ENCODE data around the gene SLC12A7. TPM values are rescaled to one million over a fixed set of nuclear protein-coding genes. Genes with fewer than 3 reads are reported as not detected.

The SLC12A7 gene
- total and polyA plus RNA-seq, 2 of the 13 experiments (the other 11 are each of a cell fraction or from before 2014, with no cell fraction given): 14.0 to 18.5 TPM

- TF ChIP-seq, protein P1, sequence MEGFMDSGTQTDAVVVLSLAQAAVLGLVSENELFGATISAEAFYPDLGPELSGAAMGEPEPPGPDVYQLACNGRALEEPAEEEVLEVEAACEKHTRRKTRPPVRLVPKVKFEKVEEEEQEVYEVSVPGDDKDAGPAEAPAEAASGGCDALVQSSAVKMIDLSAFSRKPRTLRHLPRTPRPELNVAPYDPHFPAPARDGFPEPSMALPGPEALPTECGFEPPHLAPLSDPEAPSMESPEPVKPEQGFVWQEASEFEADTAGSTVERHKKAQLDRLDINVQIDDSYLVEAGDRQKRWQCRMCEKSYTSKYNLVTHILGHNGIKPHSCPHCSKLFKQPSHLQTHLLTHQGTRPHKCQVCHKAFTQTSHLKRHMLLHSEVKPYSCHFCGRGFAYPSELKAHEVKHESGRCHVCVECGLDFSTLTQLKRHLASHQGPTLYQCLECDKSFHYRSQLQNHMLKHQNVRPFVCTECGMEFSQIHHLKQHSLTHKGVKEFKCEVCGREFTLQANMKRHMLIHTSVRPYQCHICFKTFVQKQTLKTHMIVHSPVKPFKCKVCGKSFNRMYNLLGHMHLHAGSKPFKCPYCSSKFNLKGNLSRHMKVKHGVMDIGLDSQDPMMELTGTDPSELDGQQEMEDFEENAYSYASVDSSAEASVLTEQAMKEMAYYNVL (CRISPR knock-in tag; IDR thresholded peaks at IDR 0.05; ENCODE audit: borderline replicate concordance): no peak
- no peak for TF ChIP-seq ZNF17 (CRISPR knock-in tag; IDR thresholded peaks at IDR 0.05)
- peak; percentile 86; the same call in 1 of the 2 replicates for TF ChIP-seq EZH2 (conservative IDR thresholded peaks at IDR 0.05; ENCODE audit: low read depth, low read length)
These were observed 107.2 kb downstream of the SLC12A7 start (continued) for GRCh38 chr5:1004461-1005248.

DNA sequence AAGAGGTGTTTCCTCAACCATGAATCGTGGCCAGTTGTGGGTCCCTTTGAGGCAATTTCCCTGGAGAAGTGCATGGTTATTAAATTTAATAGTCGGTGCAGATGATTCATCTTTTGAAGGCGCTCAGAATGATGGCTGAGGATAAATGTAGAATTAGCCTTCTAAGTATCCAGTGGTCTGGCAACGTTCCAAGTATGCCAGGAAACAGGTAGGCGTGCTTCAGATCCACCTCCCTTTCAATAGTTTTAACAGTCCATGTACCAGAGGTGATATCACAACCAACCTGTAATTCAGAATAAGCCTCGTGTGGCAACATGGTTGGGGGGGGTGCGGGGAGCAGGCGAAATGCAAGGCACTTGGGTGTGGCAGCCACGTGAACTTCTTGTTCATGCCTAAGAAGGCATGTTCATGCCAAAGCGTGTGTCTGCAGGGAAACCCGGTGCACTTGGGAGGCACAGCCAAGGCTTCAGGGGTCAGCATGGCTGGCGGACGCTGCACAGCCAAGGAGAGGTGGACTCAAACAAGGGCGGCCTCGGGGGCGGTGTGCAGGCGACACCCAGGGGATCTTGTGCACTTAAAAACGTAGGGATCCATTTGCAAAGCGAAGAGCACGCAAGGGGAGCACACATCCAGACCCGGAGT is 108.4 kb downstream of the SLC12A7 start:
- Histone ChIP-seq H3K79me2 (ENCODE audit: insufficient read depth, low read length) (no peaks in the 10 kb centered on the region), H3K9me3 (ENCODE audit: low read length) (no peaks in the 10 kb centered on the region), H3K4me2 (ENCODE audit: low read depth, low read length) (0 out of 2 replicates have a peak overlapping the region, but pooled peaks have one; percentile 67), H3K27ac (ENCODE audit: extremely low read length, insufficient read depth, low read length) (no peak overlapping the region), H3K4me1 (ENCODE audit: insufficient read depth, low read length) (peaks cover 38% of the 10 kb centered on the region; the same call in 1 of the 2 replicates), H2AFZ (ENCODE audit: low read length) (no peak overlapping the region), H3K4me3 (replicated peaks in 1 of 3; ENCODE audit: insufficient read depth in 1 of 3, low read depth in 2 of 3, low read length in 3 of 3) (no peak overlapping the region), H3K27me3 (ENCODE audit: control insufficient read depth in 1 of 2, insufficient read depth in 2 of 2, low read length in 2 of 2) (peaks cover 9 to 83% of the 10 kb centered on the region in 2 experiments), H3K36me3 (replicated peaks in 1 of 2; ENCODE audit: control insufficient read depth in 1 of 2, insufficient read depth in 2 of 2, low read length in 2 of 2) (no peaks in the 10 kb centered on the region), H4K20me1 (ENCODE audit: insufficient read depth, low read length) (0 out of 2 replicates have a peak, but pooled peaks cover 3% of the 10 kb centered on the region), H3K9ac (ENCODE audit: insufficient read depth, low read depth, low read length) (no peak overlapping the region)
- no TSS peak for BruUV-seq (replicated peaks)
- ChIA-PET CTCF (ENCODE audit: low intra/inter-chr PET ratio, low total read pairs) (no interaction called here), POLR2A (no interaction called here)
- DNase-seq (ENCODE audit: low spot score) (no peak), FAIRE-seq (no peak), ATAC-seq (no peak)
- in situ Hi-C loops (cut with HindIII; ENCODE audit: extremely low pct_ligation_motif_present, low pct_unique_long_range_greater_than_20kb): no loop called here
- WGBS (ENCODE audit: low lambda C conversion rate): 38% methylated on average over 19 of the region's 21 CpGs
- intact Hi-C loops (cut with micrococcal nuclease; ENCODE audit: unreplicated experiment): loop anchor here (5.0 kb wide), 1 partner anchor 164 kb away; no protein-coding TSS in a partner anchor
- TF ChIP-seq ZNF547 (CRISPR knock-in tag; IDR thresholded peaks at IDR 0.05): no peak
- no peak for TF ChIP-seq NR0B2 (CRISPR knock-in tag; IDR thresholded peaks at IDR 0.05)
- TF ChIP-seq TEAD3 (CRISPR knock-in tag; optimal IDR thresholded peaks at IDR 0.05; ENCODE audit: borderline replicate concordance): no peak
- no peak for TF ChIP-seq FLYWCH1 (CRISPR knock-in tag; IDR thresholded peaks at IDR 0.05)
- TF ChIP-seq ZNF484 (CRISPR knock-in tag; IDR thresholded peaks at IDR 0.05; ENCODE audit: borderline replicate concordance, low read depth): no peak
- TF ChIP-seq, protein P2, sequence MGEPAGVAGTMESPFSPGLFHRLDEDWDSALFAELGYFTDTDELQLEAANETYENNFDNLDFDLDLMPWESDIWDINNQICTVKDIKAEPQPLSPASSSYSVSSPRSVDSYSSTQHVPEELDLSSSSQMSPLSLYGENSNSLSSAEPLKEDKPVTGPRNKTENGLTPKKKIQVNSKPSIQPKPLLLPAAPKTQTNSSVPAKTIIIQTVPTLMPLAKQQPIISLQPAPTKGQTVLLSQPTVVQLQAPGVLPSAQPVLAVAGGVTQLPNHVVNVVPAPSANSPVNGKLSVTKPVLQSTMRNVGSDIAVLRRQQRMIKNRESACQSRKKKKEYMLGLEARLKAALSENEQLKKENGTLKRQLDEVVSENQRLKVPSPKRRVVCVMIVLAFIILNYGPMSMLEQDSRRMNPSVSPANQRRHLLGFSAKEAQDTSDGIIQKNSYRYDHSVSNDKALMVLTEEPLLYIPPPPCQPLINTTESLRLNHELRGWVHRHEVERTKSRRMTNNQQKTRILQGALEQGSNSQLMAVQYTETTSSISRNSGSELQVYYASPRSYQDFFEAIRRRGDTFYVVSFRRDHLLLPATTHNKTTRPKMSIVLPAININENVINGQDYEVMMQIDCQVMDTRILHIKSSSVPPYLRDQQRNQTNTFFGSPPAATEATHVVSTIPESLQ (CRISPR knock-in tag; conservative IDR thresholded peaks at IDR 0.05): no peak
- TF ChIP-seq, protein P3, sequence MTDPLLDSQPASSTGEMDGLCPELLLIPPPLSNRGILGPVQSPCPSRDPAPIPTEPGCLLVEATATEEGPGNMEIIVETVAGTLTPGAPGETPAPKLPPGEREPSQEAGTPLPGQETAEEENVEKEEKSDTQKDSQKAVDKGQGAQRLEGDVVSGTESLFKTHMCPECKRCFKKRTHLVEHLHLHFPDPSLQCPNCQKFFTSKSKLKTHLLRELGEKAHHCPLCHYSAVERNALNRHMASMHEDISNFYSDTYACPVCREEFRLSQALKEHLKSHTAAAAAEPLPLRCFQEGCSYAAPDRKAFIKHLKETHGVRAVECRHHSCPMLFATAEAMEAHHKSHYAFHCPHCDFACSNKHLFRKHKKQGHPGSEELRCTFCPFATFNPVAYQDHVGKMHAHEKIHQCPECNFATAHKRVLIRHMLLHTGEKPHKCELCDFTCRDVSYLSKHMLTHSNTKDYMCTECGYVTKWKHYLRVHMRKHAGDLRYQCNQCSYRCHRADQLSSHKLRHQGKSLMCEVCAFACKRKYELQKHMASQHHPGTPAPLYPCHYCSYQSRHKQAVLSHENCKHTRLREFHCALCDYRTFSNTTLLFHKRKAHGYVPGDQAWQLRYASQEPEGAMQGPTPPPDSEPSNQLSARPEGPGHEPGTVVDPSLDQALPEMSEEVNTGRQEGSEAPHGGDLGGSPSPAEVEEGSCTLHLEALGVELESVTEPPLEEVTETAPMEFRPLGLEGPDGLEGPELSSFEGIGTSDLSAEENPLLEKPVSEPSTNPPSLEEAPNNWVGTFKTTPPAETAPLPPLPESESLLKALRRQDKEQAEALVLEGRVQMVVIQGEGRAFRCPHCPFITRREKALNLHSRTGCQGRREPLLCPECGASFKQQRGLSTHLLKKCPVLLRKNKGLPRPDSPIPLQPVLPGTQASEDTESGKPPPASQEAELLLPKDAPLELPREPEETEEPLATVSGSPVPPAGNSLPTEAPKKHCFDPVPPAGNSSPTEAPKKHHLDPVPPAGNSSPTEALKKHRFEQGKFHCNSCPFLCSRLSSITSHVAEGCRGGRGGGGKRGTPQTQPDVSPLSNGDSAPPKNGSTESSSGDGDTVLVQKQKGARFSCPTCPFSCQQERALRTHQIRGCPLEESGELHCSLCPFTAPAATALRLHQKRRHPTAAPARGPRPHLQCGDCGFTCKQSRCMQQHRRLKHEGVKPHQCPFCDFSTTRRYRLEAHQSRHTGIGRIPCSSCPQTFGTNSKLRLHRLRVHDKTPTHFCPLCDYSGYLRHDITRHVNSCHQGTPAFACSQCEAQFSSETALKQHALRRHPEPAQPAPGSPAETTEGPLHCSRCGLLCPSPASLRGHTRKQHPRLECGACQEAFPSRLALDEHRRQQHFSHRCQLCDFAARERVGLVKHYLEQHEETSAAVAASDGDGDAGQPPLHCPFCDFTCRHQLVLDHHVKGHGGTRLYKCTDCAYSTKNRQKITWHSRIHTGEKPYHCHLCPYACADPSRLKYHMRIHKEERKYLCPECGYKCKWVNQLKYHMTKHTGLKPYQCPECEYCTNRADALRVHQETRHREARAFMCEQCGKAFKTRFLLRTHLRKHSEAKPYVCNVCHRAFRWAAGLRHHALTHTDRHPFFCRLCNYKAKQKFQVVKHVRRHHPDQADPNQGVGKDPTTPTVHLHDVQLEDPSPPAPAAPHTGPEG (CRISPR knock-in tag; IDR thresholded peaks at IDR 0.05): no peak
